Smooth muscle cell (in vitro differentiated cells): ENCODE data around the gene CORO1C. TPM values are rescaled to one million over a fixed set of nuclear protein-coding genes. Genes with fewer than 3 reads are reported as not detected.

ENCODE experiments used
- DNase-seq: peaks from one replicate; lab custom pipeline; 2025; ENCODE audit not compliant: unreplicated experiment; lab: John Stamatoyannopoulos, UW
- H2AFZ ChIP-seq: fragments of 200-600 bp; sonication (generic); 2 replicates; pipeline ENCODE4 v1.6.0; 2016; ENCODE audit warnings: antibody characterized with exemption, low read depth, mild to moderate bottlenecking
- H3F3A ChIP-seq: fragments of 200-600 bp; sonication (generic); 2 replicates; pipeline ENCODE4 v1.6.0; 2017; ENCODE audit warnings: antibody characterized with exemption, low read depth
- H3K27ac ChIP-seq: fragments of 200-600 bp; sonication (generic); 2 replicates; pipeline ENCODE4 v1.5.1; 2016; ENCODE audit warnings: low read depth, mild to moderate bottlenecking
- H3K27me3 ChIP-seq: fragments of 200-600 bp; sonication (generic); 2 replicates; pipeline ENCODE4 v1.6.1; 2016; ENCODE audit warnings: low read depth, mild to moderate bottlenecking
- H3K36me3 ChIP-seq: fragments of 200-600 bp; sonication (generic); 2 replicates; pipeline ENCODE4 v1.5.1; 2016; ENCODE audit warnings: low read depth
- H3K4me1 ChIP-seq: fragments of 200-600 bp; sonication (generic); 2 replicates; pipeline ENCODE4 v1.5.1; 2016; ENCODE audit warnings: low read depth
- H3K4me2 ChIP-seq: fragments of 200-600 bp; sonication (generic); 2 replicates; pipeline ENCODE4 v1.6.0; 2016; ENCODE audit warnings: mild to moderate bottlenecking
- H3K4me3 ChIP-seq: fragments of 200-600 bp; sonication (generic); 2 replicates; pipeline ENCODE4 v1.5.1; 2016; ENCODE audit warnings: mild to moderate bottlenecking
- H3K79me2 ChIP-seq: fragments of 200-600 bp; sonication (generic); 2 replicates; pipeline ENCODE4 v1.6.0; 2016; ENCODE audit warnings: low read depth, mild to moderate bottlenecking
- H3K9ac ChIP-seq: fragments of 200-600 bp; sonication (generic); 2 replicates; pipeline ENCODE4 v1.6.0; 2016; ENCODE audit warnings: low read depth
- H3K9me3 ChIP-seq: fragments of 200-600 bp; sonication (generic); replicated peaks from 2 replicates; pipeline ENCODE4 v1.5.1; 2016; ENCODE audit warnings: low read depth
- H4K20me1 ChIP-seq: fragments of 200-600 bp; sonication (generic); 2 replicates; pipeline ENCODE4 v1.6.0; 2016; ENCODE audit warnings: low read depth
- CTCF ChIP-seq: fragments of 200-600 bp; sonication (generic); IDR thresholded peaks from 2 replicates; pipeline ENCODE4 v1.5.1; 2017; ENCODE audit warnings: borderline replicate concordance, mild to moderate bottlenecking, antibody characterized with exemption; ENCODE audit not compliant: insufficient read depth, poor library complexity, severe bottlenecking
- WGBS: methylation state at CpG from one replicate; pipeline ENCODE4 v1.1.7; 2016; ENCODE audit warnings: low lambda C conversion rate; 5-methylcytosine and 5-hydroxymethylcytosine counted together
- polyA plus RNA-seq: library from polyadenylated mRNA; unstranded; fragments of >200 nt; fragmentation: Nextera tagmentation; extraction: Ambion mirVana; gene quantifications from 2 replicates; pipeline ENCODE4 v1.2.1, GENCODE V29; 2016
- total RNA-seq: library from RNA; depleted of rRNA; stranded (reverse); fragments of >200 nt; gene quantifications from 2 replicates; pipeline ENCODE4 v1.2.3, GENCODE V29; 2014

Gene CORO1C
- total and polyA plus RNA-seq, 2 experiments from 2014 or later, result 96.7 to 136 TPM

DNA sequence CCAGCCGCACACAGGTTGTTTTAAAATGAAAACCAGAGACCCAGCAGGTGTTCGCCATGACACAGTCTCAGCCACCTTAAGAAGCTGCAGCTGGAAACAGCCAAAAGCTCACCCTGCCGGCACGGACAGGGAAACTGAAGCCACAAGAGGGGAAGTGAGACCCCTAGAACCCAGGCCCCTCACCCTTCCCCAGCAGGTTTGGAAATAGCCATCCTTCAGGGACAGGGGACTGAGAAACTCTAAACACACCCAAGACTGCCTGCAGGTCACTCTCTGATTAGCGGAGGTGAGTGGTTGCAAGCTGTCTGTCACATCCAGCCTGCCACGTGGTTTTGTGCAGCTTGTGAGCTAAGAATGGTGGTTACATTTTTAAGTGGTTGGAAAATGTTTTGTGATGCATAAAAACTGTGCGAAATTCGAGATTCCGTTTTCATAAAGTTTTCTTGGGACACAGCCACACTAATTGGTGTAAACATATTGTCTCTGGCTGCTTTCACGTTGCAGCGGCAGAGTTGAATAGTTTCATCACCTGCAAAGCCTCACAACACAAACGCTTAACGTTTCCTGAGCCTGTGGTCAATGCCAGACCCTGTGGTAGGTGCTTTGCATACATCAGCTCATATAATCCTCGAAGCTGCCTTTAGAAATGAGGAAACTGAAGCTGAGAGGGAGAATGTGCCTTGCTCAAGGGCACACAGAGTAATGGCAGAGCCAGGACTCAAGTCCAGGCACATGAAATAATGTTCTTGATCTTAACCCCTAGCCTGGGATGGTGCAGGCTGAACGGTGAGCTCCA, 95.9 kb downstream of the CORO1C start:
- DNase-seq, result no peak
- Histone ChIP-seq H3K4me3 (no peak overlapping the region), H3K79me2 (no peaks in the 10 kb centered on the region)

DNA sequence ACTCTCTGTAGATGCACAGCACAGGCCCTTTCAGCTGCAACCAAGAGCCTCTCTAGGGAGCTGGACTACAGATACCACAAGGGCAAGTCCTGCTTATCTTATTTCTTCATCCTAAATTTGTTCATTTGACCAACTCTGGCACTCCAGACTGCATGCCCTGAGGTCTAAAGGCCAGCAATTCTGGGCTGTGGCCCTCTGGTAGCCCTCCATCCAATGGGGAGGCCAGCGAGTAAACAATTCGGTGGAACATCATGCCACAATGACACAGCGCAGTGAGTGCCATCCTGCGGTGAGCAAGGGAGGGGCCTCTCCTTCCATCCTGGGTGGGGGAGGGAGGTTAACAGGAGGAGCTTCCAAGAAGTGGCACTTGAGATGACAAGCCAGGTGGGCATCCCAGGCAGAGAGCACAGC, 97.0 kb downstream of the CORO1C start:
- Histone ChIP-seq H3K27me3 (no peaks in the 10 kb centered on the region), H3K4me3 (no peak overlapping the region), H2AFZ (no peak overlapping the region), H3K36me3 (no peaks in the 10 kb centered on the region), H4K20me1 (no peaks in the 10 kb centered on the region), H3K27ac (no peak overlapping the region), H3F3A (peaks cover 11% of the 10 kb centered on the region), H3K9ac (no peak overlapping the region), H3K79me2 (no peaks in the 10 kb centered on the region), H3K4me1 (peaks cover 39% of the 10 kb centered on the region), H3K9me3 (no peaks in the 10 kb centered on the region), H3K4me2 (no peak overlapping the region)
- 77% methylated on average over 4 of the region's 4 CpGs for WGBS
- no peak for TF ChIP-seq CTCF
- DNase-seq, result no peak

More for the DNA sequence above, 95.9 kb downstream of the CORO1C start:
- Histone ChIP-seq H3K9ac (no peak overlapping the region), H3K9me3 (no peaks in the 10 kb centered on the region), H3K4me1 (peaks cover 29% of the 10 kb centered on the region), H3K27ac (no peak overlapping the region), H3K4me2 (no peak overlapping the region), H3K27me3 (no peaks in the 10 kb centered on the region), H3K36me3 (no peaks in the 10 kb centered on the region), H3F3A (peaks cover 8% of the 10 kb centered on the region), H2AFZ (no peak overlapping the region), H4K20me1 (no peaks in the 10 kb centered on the region)
- TF ChIP-seq CTCF, result no peak
- 56% methylated on average over 15 of the region's 15 CpGs for WGBS

DNA sequence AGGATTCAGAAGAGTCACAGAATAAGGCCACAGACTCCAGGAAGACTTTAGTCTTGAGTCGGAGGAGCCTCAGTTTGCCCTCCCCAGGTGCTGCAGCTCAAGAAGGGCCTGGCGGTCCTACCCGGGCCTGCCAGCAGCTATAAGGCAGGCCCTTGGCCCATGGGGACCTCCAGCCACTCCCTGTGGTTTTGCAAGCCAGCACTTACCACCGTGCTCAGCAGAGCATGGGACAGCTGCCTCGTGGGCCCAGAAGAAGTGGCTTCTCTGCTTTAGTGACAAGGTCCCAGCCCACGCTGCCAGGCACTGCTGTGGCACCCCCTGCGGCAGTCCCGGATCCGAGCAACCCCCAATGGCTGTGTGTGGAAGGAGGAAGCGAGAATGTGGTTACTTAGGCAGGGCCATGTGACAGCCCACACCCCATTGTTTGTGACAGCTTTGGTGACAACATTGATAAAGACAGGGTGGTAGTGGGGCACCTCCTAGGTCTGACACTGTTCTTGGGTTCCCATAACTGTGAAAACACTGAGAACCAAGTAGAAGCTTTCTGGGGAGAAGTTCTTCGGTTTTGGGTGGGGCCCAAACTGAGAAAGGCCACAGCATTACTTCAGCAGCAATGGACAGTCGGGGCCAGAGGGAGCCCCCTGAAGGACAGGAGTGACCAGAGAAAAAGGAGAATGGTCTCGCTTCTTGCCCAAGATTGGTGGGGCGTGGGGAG, 97.6 kb downstream of the CORO1C start, which contains the start of gene SELPLG:
Gene SELPLG (minus strand): TSS at position 361 of the 715 bp plus-strand sequence. CDS start 9,587 bp downstream, outside the sequence.
- Histone ChIP-seq H3F3A (peaks cover 14% of the 10 kb centered on the region), H3K9me3 (no peaks in the 10 kb centered on the region), H2AFZ (no peak within 1 kb of the TSS), H3K9ac (no peak within 1 kb of the TSS), H3K4me2 (no peak within 1 kb of the TSS), H3K36me3 (no peaks in the 10 kb centered on the region), H3K79me2 (no peaks in the 10 kb centered on the region), H3K27me3 (no peaks in the 10 kb centered on the region), H4K20me1 (no peaks in the 10 kb centered on the region), H3K4me3 (no peak within 1 kb of the TSS), H3K27ac (no peak within 1 kb of the TSS), H3K4me1 (peaks cover 36% of the 10 kb centered on the region)
- 84% methylated on average over 14 of the region's 14 CpGs for WGBS
- no peak for TF ChIP-seq CTCF
- DNase-seq, result no peak
